Fibroblast of lung (primary cell): ENCODE measurements around the gene DAGLB. TPM values are rescaled to one million over a fixed set of nuclear protein-coding genes. Genes with fewer than 3 reads are reported as not detected.

ENCODE experiments used
- DNase-seq, 2 donors: peaks; one replicate each; pipeline versions ENCODE4 v3.0.0 to v3.0.0-alpha.2; 2010; ENCODE audit warnings: low read depth in 2 of 2
- H2AFZ ChIP-seq: 2 replicates; pipeline ENCODE4 v1.5.1; 2012; ENCODE audit warnings: low read length, control low read depth, inconsistent platforms
- H3K27ac ChIP-seq: 2 replicates; pipeline ENCODE4 v1.5.1; 2011; ENCODE audit warnings: low read length, control low read depth; ENCODE audit not compliant: insufficient read depth
- H3K27me3 ChIP-seq: 2 replicates; pipeline ENCODE4 v1.5.1; 2011; ENCODE audit warnings: mild to moderate bottlenecking, low read length; ENCODE audit not compliant: control insufficient read depth, insufficient read depth
- H3K36me3 ChIP-seq: 2 replicates; pipeline ENCODE4 v1.5.1; 2011; ENCODE audit warnings: low read length; ENCODE audit not compliant: control insufficient read depth, insufficient read depth
- H3K4me1 ChIP-seq: 2 replicates; pipeline ENCODE4 v1.5.1; 2011; ENCODE audit warnings: low read length; ENCODE audit not compliant: control insufficient read depth, insufficient read depth; ENCODE audit errors: extremely low read depth
- H3K4me2 ChIP-seq: 2 replicates; pipeline ENCODE4 v1.5.1; 2011; ENCODE audit warnings: low read length, control low read depth; ENCODE audit not compliant: insufficient read depth; ENCODE audit errors: extremely low read depth
- H3K4me3 ChIP-seq, 4 experiments: fragments of 200-600 bp in 1 of 4; sonication (generic) in 1 of 4; replicated peaks in 1 of 4; 2 replicates each; pipeline ENCODE4 v1.5.1; 2011 to 2016; ENCODE audit warnings: low read length in 4 of 4, low read depth in 3 of 4, mild to moderate bottlenecking in 3 of 4, control low read depth in 2 of 4, inconsistent platforms in 1 of 4, mixed read lengths in 1 of 4; ENCODE audit not compliant: insufficient read depth in 1 of 4; ENCODE audit errors: control extremely low read depth in 1 of 4
- H3K79me2 ChIP-seq: 2 replicates; pipeline ENCODE4 v1.5.1; 2012; ENCODE audit warnings: mild to moderate bottlenecking, low read length, inconsistent platforms; ENCODE audit not compliant: control insufficient read depth, insufficient read depth
- H3K9ac ChIP-seq: 2 replicates; pipeline ENCODE4 v1.5.1; 2011; ENCODE audit warnings: mild to moderate bottlenecking, low read length, control low read depth; ENCODE audit not compliant: insufficient read depth
- H3K9me3 ChIP-seq: 2 replicates; pipeline ENCODE4 v1.5.1; 2012; ENCODE audit warnings: low read depth, low read length; ENCODE audit not compliant: control insufficient read depth, insufficient read depth
- H4K20me1 ChIP-seq: 2 replicates; pipeline ENCODE4 v1.5.1; 2011; ENCODE audit warnings: low read length; ENCODE audit not compliant: control insufficient read depth, insufficient read depth; ENCODE audit errors: extremely low read depth
- EZH2 ChIP-seq: IDR thresholded peaks from 2 replicates; pipeline ENCODE4 v1.5.1; 2012; ENCODE audit warnings: low read length, control low read depth, mild to moderate bottlenecking; ENCODE audit errors: missing control alignments
- polyA plus RNA-seq, 2 donors: library from polyadenylated mRNA; depleted of rRNA in 1 of 2; stranded (reverse) in 1 of 2; unstranded in 1 of 2; fragments of >200 nt; gene quantifications; 2 replicates each; pipeline ENCODE4 v1.2.1, GENCODE V29; 2011 to 2012; ENCODE audit warnings: missing spikeins in 1 of 2
- total RNA-seq: library from RNA; depleted of rRNA; stranded (reverse); fragments of >200 nt; gene quantifications from 2 replicates; pipeline ENCODE4 v1.2.1, GENCODE V29; 2014
- TF ChIP-seq, protein P1 (sequence below), 2 donors: IDR thresholded peaks in 1 of 2; conservative IDR thresholded peaks in 1 of 2; 1 replicate in 1 of 2; 2 replicates in 1 of 2; pipeline ENCODE4 v1.5.1; 2011 to 2012; ENCODE audit warnings: low read length in 2 of 2, control low read depth in 1 of 2, inconsistent platforms in 1 of 2, low read depth in 1 of 2, mild to moderate bottlenecking in 1 of 2

Gene DAGLB
- total and polyA plus RNA-seq, 2 donors (not counting 1 experiment from before 2014, with no cell fraction given): 17.3 to 22.6 TPM

DNA sequence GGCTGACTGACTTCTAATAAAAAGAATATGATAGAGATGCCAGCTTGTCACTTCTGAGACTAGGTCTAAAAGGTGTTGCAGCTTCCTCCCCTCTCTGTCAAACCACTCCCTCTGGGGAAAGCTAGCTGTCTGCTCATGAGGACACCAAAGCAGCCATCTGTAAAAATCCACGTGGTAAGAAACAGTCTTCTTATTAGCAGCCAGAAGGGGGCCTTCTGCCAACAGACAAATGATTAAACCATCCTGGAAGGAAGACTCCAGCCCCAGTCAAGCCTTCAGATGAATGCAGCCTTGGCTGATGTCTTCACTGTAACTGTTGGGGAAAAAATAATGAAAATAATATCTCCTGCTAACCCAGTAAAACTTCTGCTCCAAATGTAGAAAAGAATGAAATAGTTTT is 41.9 kb upstream of the DAGLB start:
- Histone ChIP-seq H3K36me3 (no peaks in the 10 kb centered on the region), H4K20me1 (no peaks in the 10 kb centered on the region), H3K27ac (no peak overlapping the region), H3K79me2 (no peaks in the 10 kb centered on the region), H3K4me2 (no peak overlapping the region), H3K27me3 (peaks cover 11% of the 10 kb centered on the region), H3K9ac (no peak overlapping the region), H3K4me1 (no peaks in the 10 kb centered on the region), H3K9me3 (no peaks in the 10 kb centered on the region), H3K4me3 (no peak overlapping the region), H2AFZ (no peak overlapping the region)
- TF ChIP-seq EZH2: no peak
- TF ChIP-seq, protein P1, sequence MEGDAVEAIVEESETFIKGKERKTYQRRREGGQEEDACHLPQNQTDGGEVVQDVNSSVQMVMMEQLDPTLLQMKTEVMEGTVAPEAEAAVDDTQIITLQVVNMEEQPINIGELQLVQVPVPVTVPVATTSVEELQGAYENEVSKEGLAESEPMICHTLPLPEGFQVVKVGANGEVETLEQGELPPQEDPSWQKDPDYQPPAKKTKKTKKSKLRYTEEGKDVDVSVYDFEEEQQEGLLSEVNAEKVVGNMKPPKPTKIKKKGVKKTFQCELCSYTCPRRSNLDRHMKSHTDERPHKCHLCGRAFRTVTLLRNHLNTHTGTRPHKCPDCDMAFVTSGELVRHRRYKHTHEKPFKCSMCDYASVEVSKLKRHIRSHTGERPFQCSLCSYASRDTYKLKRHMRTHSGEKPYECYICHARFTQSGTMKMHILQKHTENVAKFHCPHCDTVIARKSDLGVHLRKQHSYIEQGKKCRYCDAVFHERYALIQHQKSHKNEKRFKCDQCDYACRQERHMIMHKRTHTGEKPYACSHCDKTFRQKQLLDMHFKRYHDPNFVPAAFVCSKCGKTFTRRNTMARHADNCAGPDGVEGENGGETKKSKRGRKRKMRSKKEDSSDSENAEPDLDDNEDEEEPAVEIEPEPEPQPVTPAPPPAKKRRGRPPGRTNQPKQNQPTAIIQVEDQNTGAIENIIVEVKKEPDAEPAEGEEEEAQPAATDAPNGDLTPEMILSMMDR (conservative IDR thresholded peaks at IDR 0.05 in 1 of 2, IDR thresholded peaks at IDR 0.05 in 1 of 2; ENCODE audit: low read depth in 1 of 2, low read length in 2 of 2): no peak
- no peak for DNase-seq

DNA sequence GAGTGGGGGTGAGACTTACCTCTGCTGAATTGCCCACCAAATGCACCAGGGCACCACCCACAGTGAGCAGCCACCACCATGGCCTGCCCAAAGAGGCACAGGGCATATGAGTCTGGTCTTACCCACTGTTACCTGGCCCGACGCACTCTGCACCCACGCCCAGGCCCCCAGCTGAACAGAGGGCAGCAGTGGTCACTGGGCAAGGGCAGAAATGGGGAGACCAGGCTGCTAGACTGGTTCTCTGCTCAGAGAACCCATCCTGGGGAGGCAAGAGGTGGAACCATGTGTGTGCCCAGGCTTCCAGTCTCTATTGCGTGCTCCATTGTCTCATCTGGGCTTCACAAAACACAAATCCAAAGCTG is 39.4 kb upstream of the DAGLB start:
- H4K20me1 ChIP-seq: peaks cover 2% of the 10 kb centered on the region
- H3K27ac ChIP-seq: no peak overlapping the region
- H3K9me3 ChIP-seq: no peaks in the 10 kb centered on the region
- peaks cover 4% of the 10 kb centered on the region for H3K27me3 ChIP-seq
- TF ChIP-seq, protein P1 (conservative IDR thresholded peaks at IDR 0.05 in 1 of 2, IDR thresholded peaks at IDR 0.05 in 1 of 2; ENCODE audit: low read depth in 1 of 2, low read length in 2 of 2): no peak
- TF ChIP-seq EZH2: no peak
- H3K79me2 ChIP-seq: peaks cover 17% of the 10 kb centered on the region
- no peak for DNase-seq
- no peak overlapping the region for H2AFZ ChIP-seq
- H3K9ac ChIP-seq: no peak overlapping the region
- H3K4me1 ChIP-seq: peaks cover 2% of the 10 kb centered on the region
- H3K4me2 ChIP-seq: no peak overlapping the region
- H3K4me3 ChIP-seq: no peak overlapping the region
- peaks cover 1% of the 10 kb centered on the region for H3K36me3 ChIP-seq

DNA sequence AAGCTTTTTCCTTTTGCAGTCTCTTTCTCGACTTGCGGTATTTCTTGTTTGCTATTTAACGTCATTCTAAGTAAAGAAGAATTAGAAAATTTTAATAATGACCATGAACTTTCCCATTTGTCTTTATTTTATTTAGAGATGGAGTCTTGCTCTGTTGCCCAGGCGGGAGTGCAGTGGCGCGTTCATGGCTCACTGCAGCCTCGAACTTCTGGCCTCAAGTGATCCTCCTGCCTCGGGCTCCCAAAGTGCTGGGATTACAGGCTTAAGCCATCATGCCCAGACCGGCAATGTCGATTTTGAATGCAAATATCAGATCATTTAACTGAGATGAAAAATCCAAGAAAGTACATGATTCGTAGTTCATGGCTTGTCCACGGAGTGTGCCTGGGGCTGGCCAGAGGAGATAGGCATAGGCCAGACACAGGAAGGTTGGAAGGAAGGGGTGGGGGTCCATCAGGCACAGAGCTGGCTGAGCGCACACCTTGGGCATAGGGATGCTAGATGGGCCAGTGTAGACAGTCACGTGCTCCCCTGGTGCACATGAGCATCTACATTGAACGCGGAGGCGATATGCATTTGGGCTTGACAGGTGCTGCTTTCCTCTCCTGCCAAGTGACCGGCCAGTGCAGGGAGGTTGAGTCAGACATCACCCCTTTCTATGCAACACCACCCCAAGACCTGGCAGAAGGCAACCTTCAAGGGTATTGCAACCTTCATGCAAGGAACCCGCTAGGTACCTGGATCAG is 38.9 kb upstream of the DAGLB start:
- H3K9me3 ChIP-seq: no peaks in the 10 kb centered on the region
- H3K4me2 ChIP-seq: no peak overlapping the region
- no peak overlapping the region for H3K9ac ChIP-seq
- no peaks in the 10 kb centered on the region for H3K27me3 ChIP-seq
- H2AFZ ChIP-seq: no peak overlapping the region
- H3K4me1 ChIP-seq: peaks cover 2% of the 10 kb centered on the region
- peaks cover 2% of the 10 kb centered on the region for H4K20me1 ChIP-seq
- no peak for TF ChIP-seq EZH2
- TF ChIP-seq, protein P1 (conservative IDR thresholded peaks at IDR 0.05 in 1 of 2, IDR thresholded peaks at IDR 0.05 in 1 of 2; ENCODE audit: low read depth in 1 of 2, low read length in 2 of 2): no peak
- H3K79me2 ChIP-seq: peaks cover 22% of the 10 kb centered on the region
- no peak overlapping the region for H3K4me3 ChIP-seq
- no peak for DNase-seq
- peaks cover 1% of the 10 kb centered on the region for H3K36me3 ChIP-seq
- no peak overlapping the region for H3K27ac ChIP-seq
